Stimulated activated CD4-positive, alpha-beta T cell treated with anti-CD3 and anti-CD28 coated beads, Interleukin-4, amount 100 ng/mL, for 24 hours (primary cell): ENCODE results near the gene RGS6.
A peak's percentile ranks its signal among the peaks of the same experiment; 100 is the strongest.

Experiments used
- DNase-seq: peaks from one replicate; pipeline ENCODE4 v3.0.0-alpha.2; 2020

The RGS6 gene

GRCh38 chr14:72597252-72598233, 665.3 kb downstream of the RGS6 start:
- DNase-seq: no peak

GRCh38 chr14:72598306-72598705, 666.1 kb downstream of the RGS6 start:
- no peak for DNase-seq

- no peak for DNase-seq
These were observed 667.6 kb downstream of the RGS6 start for GRCh38 chr14:72599579-72600470.

DNA sequence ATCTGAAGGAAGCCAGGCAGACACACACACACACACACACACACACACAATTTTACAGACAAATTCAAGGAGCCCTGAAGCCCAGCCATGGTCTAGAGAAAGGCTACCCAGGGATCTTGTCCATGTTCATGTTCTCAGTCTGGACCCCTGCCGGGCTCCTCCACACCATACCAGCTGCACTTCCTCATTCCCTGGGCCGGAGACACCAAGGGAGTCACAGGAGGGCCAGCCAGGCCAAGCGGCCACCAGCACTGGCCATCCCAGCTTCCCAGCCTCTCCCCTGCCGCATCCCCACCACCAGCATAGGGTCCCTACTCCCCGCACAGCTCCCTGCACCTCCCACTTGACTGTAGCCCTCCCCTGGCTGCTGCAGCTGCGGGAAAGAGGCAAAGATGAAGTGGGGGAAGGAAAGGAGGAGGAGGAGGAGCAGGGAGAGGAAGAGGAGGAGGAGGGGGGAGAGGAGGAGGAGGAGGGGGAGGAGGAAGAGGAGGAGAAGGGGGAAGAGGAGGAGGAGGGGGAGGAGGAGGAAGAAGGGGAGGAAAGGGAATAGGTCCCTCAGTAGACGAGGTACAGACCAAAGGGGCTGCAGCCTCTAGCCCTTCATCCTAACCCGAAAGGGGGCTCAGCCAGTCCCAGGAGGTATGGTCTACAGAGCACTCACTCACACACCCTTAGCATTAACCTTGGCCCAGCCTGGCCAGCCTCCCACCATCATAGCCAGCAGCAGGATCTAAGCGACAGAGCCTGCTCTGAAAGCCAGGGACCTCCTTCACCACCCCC, 668.5 kb downstream of the RGS6 start:
- no peak for DNase-seq

DNA sequence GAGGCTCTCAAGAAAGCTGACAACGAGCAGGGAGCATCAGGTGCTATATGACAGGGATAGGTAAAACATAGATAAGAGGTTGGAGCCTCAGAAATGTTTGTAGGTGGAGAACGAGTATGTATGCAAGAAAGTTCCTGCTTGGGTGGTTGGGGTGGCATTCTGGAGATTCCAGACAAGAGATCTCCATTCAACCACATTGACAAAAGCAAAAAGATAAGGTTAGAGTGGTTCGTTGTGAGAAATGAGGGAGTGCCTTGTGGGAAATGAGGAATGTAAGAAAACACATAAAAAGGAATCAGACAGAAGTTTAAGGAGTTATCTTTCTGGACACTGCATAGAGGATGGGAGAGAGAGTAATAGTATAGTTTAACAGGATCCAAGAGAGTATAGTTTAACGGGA, 671.4 kb downstream of the RGS6 start:
- DNase-seq: no peak

- DNase-seq: no peak
These were observed 671.9 kb downstream of the RGS6 start for GRCh38 chr14:72604133-72604532.

- DNase-seq: no peak
These were observed 673.1 kb downstream of the RGS6 start for GRCh38 chr14:72605096-72605920.

- DNase-seq: no peak
These were observed 673.6 kb downstream of the RGS6 start for GRCh38 chr14:72605921-72606220.

DNA sequence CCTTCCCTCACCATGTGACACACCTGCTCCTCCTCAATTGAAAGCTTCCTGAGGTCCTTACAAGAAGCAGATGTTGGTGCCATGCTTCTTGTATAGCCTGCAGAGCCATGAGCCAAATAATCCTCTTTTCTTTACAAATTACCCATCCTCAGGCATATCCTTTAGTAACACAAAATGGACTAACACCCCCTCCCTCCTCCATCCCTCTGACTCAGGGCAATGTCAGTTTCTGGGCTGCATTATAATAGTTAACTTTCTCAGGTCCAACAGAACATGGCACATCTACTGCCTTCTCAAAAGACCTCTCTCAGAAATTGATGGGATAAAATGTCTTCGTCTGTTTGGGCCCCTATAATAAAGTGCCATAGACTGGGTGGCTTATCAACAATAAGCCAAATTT, 674.6 kb downstream of the RGS6 start:
- DNase-seq: no peak

DNA sequence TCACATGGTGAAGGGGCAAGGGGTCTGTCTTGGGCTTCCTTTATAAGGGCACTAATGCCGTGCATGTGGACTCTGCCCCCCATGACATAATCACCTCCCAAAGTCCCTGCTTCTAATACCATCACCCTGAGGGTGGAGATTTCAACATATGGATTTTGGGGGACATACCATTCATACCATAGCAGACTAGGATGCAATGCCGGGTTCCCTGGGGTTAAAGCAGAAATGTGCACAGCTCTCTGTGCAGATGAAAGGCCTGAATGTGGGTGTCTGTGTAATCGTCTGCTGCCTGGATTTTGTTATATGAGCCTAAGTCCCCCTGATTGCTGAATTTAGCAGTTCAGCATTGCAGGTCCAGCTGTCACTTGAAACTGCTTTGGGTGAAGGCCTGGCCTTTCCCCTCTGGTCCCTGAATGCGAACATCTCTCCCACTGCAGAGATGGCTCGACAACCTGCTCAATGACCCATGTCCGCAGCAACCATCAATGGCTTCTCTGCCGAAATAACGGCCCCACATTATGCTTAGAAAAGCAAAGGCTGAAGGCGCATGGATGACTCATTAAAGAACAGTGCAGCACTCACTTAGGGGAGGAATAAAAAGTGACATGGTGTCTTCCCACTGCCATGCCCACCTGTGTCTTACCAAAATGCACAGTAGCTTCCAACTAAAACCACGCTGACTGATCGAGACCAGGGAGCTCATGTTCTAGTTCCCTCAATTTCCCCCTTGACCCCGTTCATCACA, 675.3 kb downstream of the RGS6 start:
- DNase-seq: no peak

GRCh38 chr14:72608391-72609204, 676.4 kb downstream of the RGS6 start:
- no peak for DNase-seq

GRCh38 chr14:72609205-72609916, 677.1 kb downstream of the RGS6 start:
- DNase-seq: no peak

DNA sequence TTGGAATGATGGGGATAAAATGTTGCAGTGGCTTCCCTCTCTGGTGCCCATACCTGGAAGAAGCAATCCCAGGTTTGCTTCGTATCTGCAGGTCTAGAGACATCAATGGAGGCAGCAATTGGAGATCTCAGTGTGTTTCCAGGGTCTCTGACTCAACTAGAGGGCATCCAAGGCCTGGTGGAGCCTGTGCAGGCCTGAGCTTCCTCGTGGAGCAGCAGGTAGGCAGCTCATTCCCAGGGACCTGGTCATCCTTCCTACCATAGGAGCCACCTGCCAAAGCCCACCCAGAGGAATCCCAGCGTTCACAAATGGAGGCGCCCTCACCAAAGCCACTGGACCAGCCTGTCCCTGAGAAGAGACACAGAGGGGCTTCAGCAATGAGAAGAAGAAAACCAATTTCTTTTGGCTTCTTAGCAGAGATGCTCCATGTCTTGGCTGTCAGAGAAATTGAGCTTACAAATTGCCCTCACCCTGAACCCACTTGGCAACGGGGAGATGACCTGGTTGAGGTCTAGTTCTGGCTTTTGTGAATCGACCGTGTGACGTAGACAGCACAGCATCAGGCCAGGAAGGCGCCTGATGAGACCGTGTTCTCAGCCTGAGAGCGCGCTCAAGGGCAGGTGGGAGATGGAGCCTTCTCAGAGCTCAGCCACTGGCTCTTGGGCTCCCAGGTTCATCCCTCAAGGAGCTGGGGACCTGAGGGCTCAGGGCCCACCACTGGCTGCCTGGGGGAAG, 678.0 kb downstream of the RGS6 start:
- DNase-seq: peak; percentile 1

GRCh38 chr14:72610831-72611200, 678.6 kb downstream of the RGS6 start:
- peak; percentile 0 for DNase-seq

- peak; percentile 1 for DNase-seq
These were observed 679.3 kb downstream of the RGS6 start for GRCh38 chr14:72611506-72611905.

GRCh38 chr14:72612041-72612440, 679.8 kb downstream of the RGS6 start:
- DNase-seq: no peak

DNA sequence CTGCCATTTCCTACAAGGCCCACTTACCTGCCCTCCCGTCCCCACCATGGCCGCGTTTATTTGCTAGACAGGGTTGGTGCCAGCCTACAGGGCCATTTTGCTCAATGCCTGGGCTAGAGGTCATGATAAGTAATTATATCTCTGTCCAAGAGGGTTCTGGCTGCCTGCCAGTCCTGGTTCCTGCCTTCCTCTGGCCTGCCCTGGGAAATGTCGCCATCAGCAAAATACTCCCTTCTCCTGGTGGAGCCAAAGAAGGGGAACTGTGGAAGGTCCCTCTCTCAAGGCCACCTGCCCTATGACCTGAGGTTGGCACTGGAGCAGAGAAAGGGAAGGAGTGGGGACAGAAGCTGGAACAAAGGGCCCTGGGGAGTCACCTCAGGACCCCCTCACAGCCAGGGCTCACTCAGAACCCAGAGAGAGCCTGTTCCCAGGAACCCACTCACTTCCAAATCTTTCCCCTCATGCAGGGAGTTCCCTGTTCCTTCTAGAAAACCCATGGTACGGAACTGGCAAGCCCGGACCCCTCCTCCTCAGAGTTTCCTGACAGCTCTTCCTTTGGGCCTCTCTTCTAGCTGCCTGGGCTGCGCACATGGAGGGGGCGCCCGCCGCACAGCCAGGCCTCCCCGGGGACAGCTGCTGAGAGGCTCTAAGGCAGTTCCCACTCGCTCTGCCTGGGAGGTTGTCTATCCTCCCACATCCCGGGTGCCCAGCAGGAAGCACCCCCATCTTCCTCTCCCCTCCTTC, 681.2 kb downstream of the RGS6 start:
- peak; percentile 2 for DNase-seq

GRCh38 chr14:72613975-72614319, 681.7 kb downstream of the RGS6 start:
- DNase-seq: peak; percentile 1
